H9 (cell line): ENCODE data around the gene PLEKHG5. TPM values are rescaled to one million over a fixed set of nuclear protein-coding genes. Genes with fewer than 3 reads are reported as not detected.

Experiments
- DNase-seq: peaks from one replicate; pipeline ENCODE4 v3.0.0-alpha.2; 2017
- H2AFZ ChIP-seq: one replicate; pipeline ENCODE4 v1.6.1; 2013; ENCODE audit warnings: mild to moderate bottlenecking, low read length, control low read depth, moderate library complexity
- H2AK5ac ChIP-seq: 2 replicates; pipeline ENCODE4 v1.6.1; 2013; ENCODE audit warnings: low read length, control low read depth, mixed read lengths; ENCODE audit not compliant: insufficient read length
- H2BK120ac ChIP-seq: one replicate; pipeline ENCODE4 v1.6.1; 2013; ENCODE audit warnings: low read depth, mild to moderate bottlenecking, low read length, control low read depth, inconsistent platforms; ENCODE audit not compliant: poor library complexity, severe bottlenecking
- H2BK12ac ChIP-seq: 2 replicates; pipeline ENCODE4 v1.6.1; 2013; ENCODE audit warnings: low read length, control low read depth, mixed read lengths, low read depth; ENCODE audit not compliant: insufficient read length
- H2BK15ac ChIP-seq: 2 replicates; pipeline ENCODE4 v1.6.1; 2013; ENCODE audit warnings: low read depth, low read length, control low read depth
- H2BK20ac ChIP-seq: one replicate; pipeline ENCODE4 v1.6.1; 2013; ENCODE audit warnings: low read depth, mild to moderate bottlenecking, low read length, control low read depth, inconsistent platforms; ENCODE audit not compliant: poor library complexity, severe bottlenecking
- H2BK5ac ChIP-seq: 2 replicates; pipeline ENCODE4 v1.6.1; 2013; ENCODE audit warnings: low read length, control low read depth, mixed read lengths; ENCODE audit not compliant: insufficient read length
- H3K14ac ChIP-seq: 2 replicates; pipeline ENCODE4 v1.6.1; 2013; ENCODE audit warnings: low read length, control low read depth; ENCODE audit not compliant: insufficient read depth
- H3K18ac ChIP-seq: 2 replicates; pipeline ENCODE4 v1.6.1; 2013; ENCODE audit warnings: low read depth, mild to moderate bottlenecking, mixed read lengths, low read length, control low read depth; ENCODE audit not compliant: insufficient read length
- H3K23ac ChIP-seq: 2 replicates; pipeline ENCODE4 v1.6.1; 2013; ENCODE audit warnings: low read length, control low read depth, mixed read lengths, low read depth; ENCODE audit not compliant: insufficient read length
- H3K23me2 ChIP-seq: 2 replicates; pipeline ENCODE4 v1.6.1; 2013; ENCODE audit warnings: low read depth, mild to moderate bottlenecking, mixed read lengths, low read length, control low read depth; ENCODE audit not compliant: insufficient read length, poor library complexity, severe bottlenecking
- H3K27ac ChIP-seq: 2 replicates; pipeline ENCODE4 v1.5.1; 2013; ENCODE audit warnings: low read length, control low read depth, mixed read lengths, low read depth; ENCODE audit not compliant: insufficient read length
- H3K27me3 ChIP-seq: 2 replicates; pipeline ENCODE4 v1.6.1; 2013; ENCODE audit warnings: low read length, control low read depth, inconsistent platforms; ENCODE audit not compliant: insufficient read depth
- H3K4ac ChIP-seq: 2 replicates; pipeline ENCODE4 v1.6.1; 2013; ENCODE audit warnings: low read depth, mild to moderate bottlenecking, control low read depth, inconsistent platforms, low read length, moderate library complexity
- H3K4me1 ChIP-seq: 2 replicates; pipeline ENCODE4 v1.6.1; 2013; ENCODE audit warnings: low read length, control low read depth, inconsistent platforms; ENCODE audit not compliant: insufficient read depth
- H3K4me2 ChIP-seq: 2 replicates; pipeline ENCODE4 v1.6.1; 2013; ENCODE audit warnings: low read length, control low read depth, mixed read lengths; ENCODE audit not compliant: insufficient read length, insufficient read depth
- H3K56ac ChIP-seq: 2 replicates; pipeline ENCODE4 v1.6.1; 2013; ENCODE audit warnings: low read depth, mild to moderate bottlenecking, mixed read lengths, low read length, control low read depth; ENCODE audit not compliant: insufficient read length
- H3K79me1 ChIP-seq: 2 replicates; pipeline ENCODE4 v1.6.1; 2013; ENCODE audit warnings: low read depth, mild to moderate bottlenecking, moderate library complexity, low read length, control low read depth, inconsistent platforms; ENCODE audit not compliant: insufficient read depth, poor library complexity, severe bottlenecking
- H3K79me2 ChIP-seq: 2 replicates; pipeline ENCODE4 v1.6.1; 2013; ENCODE audit warnings: low read length, control low read depth, inconsistent platforms; ENCODE audit not compliant: insufficient read depth
- H3K9ac ChIP-seq: 2 replicates; pipeline ENCODE4 v1.6.1; 2013; ENCODE audit warnings: low read length, control low read depth, mixed read lengths; ENCODE audit not compliant: insufficient read length; ENCODE audit errors: extremely low read depth
- H3K9me3 ChIP-seq: one replicate; pipeline ENCODE4 v1.6.1; 2013; ENCODE audit warnings: low read depth, low read length, inconsistent platforms; ENCODE audit not compliant: control insufficient read depth
- H3T11ph ChIP-seq: one replicate; pipeline ENCODE4 v1.6.1; 2013; ENCODE audit warnings: mild to moderate bottlenecking, low read length, control low read depth, inconsistent platforms
- H4K20me1 ChIP-seq: one replicate; pipeline ENCODE4 v1.6.1; 2013; ENCODE audit not compliant: control insufficient read depth, insufficient read length, insufficient read depth
- H4K5ac ChIP-seq: 2 replicates; pipeline ENCODE4 v1.6.1; 2013; ENCODE audit warnings: low read depth, mild to moderate bottlenecking, mixed read lengths, low read length, control low read depth; ENCODE audit not compliant: insufficient read length
- H4K8ac ChIP-seq: replicated peaks from 2 replicates; pipeline ENCODE4 v1.6.1; 2013; ENCODE audit warnings: low read length, control low read depth, mixed read lengths, low read depth; ENCODE audit not compliant: insufficient read length
- H4K91ac ChIP-seq: 2 replicates; pipeline ENCODE4 v1.6.1; 2013; ENCODE audit warnings: low read depth, mild to moderate bottlenecking, moderate library complexity, mixed read lengths, low read length, control low read depth; ENCODE audit not compliant: insufficient read length
- H3K27ac Mint-ChIP-seq, 3 experiments: 2 replicates in 2 of 3; 3 replicates in 1 of 3; pipeline ENCODE4 v1.8.0; 2020 to 2021; ENCODE audit warnings: mixed read lengths in 3 of 3, mild to moderate bottlenecking in 1 of 3, moderate library complexity in 1 of 3
- H3K27me3 Mint-ChIP-seq: 2 replicates; pipeline ENCODE4 v1.8.0; 2021; ENCODE audit warnings: low read depth, mild to moderate bottlenecking, moderate library complexity, mixed read lengths
- H3K36me3 Mint-ChIP-seq, 3 experiments: 2 replicates in 2 of 3; 3 replicates in 1 of 3; pipeline ENCODE4 v1.8.0; 2020 to 2021; ENCODE audit warnings: low read depth in 3 of 3, mixed read lengths in 3 of 3; ENCODE audit not compliant: insufficient read depth in 1 of 3
- H3K4me1 Mint-ChIP-seq, 2 experiments: 2 replicates each; pipeline ENCODE4 v1.8.0; 2020; ENCODE audit warnings: mixed read lengths in 2 of 2
- H3K4me3 Mint-ChIP-seq, 2 experiments: 2 replicates in 1 of 2; 3 replicates in 1 of 2; pipeline ENCODE4 v1.8.0; 2020 to 2021; ENCODE audit warnings: mild to moderate bottlenecking in 2 of 2, mixed read lengths in 2 of 2, moderate library complexity in 1 of 2
- H3K9me3 Mint-ChIP-seq, 2 experiments: 2 replicates in 1 of 2; 3 replicates in 1 of 2; pipeline ENCODE4 v1.8.0; 2020; ENCODE audit warnings: mild to moderate bottlenecking in 2 of 2, mixed read lengths in 2 of 2, moderate library complexity in 1 of 2
- CTCF ChIP-seq: fragments of 200-600 bp; sonication (generic); conservative IDR thresholded peaks from 3 replicates; pipeline ENCODE4 v1.8.0; 2021; ENCODE audit warnings: antibody characterized with exemption, mild to moderate bottlenecking
- WGBS: extraction: QIAGEN DNeasy Blood & Tissue Kit; methylation state at CpG from one replicate; pipeline ENCODE4 v1.1.7; 2013; ENCODE audit warnings: missing lambda C conversion rate, low lambda C conversion rate, mixed read lengths; ENCODE audit not compliant: insufficient read length; ENCODE audit errors: extremely low coverage; 5-methylcytosine and 5-hydroxymethylcytosine counted together
- total RNA-seq: library from RNA; stranded (reverse); gene quantifications from 2 replicates; pipeline ENCODE4 v1.2.1, GENCODE V29; 2021

The PLEKHG5 gene
- total RNA-seq, 1 experiment from 2014 or later: 22.3 TPM

GRCh38 chr1:6526316-6526715 is 34.8 kb upstream of the PLEKHG5 start:
- Histone ChIP-seq H3K79me1 (no peaks in the 10 kb centered on the region), H4K20me1 (no peaks in the 10 kb centered on the region), H3K23ac (no peak overlapping the region), H4K5ac (no peak overlapping the region), H3K79me2 (no peaks in the 10 kb centered on the region), H2AFZ (no peak overlapping the region), H3T11ph (no peak overlapping the region), H4K91ac (no peak overlapping the region), H3K27me3 (no peaks in the 10 kb centered on the region), H3K14ac (no peak overlapping the region), H3K56ac (no peak overlapping the region), H3K9me3 (no peaks in the 10 kb centered on the region), H2BK5ac (no peak overlapping the region), H3K4me2 (no peak overlapping the region), H2AK5ac (no peak overlapping the region), H3K9ac (no peak overlapping the region), H2BK120ac (no peak overlapping the region), H3K27ac (no peak overlapping the region), H2BK15ac (no peak overlapping the region), H4K8ac (no peak overlapping the region), H2BK12ac (no peak overlapping the region), H3K4me1 (no peaks in the 10 kb centered on the region), H2BK20ac (no peak overlapping the region), H3K4ac (no peak overlapping the region), H3K18ac (no peak overlapping the region), H3K23me2 (no peaks in the 10 kb centered on the region)
- H3K27me3 Mint-ChIP-seq: no peaks in the 10 kb centered on the region
- H3K27ac Mint-ChIP-seq: no peak overlapping the region
- peaks cover 5% of the 10 kb centered on the region in 2 experiments for H3K4me1 Mint-ChIP-seq
- TF ChIP-seq CTCF: no peak
- no CpG with 5 or more reads among the region's 11 CpGs for WGBS
- peaks cover 23 to 58% (median 50%) of the 10 kb centered on the region in 3 experiments; a peak in 6 of 7 replicates for H3K36me3 Mint-ChIP-seq
- no peaks in the 10 kb centered on the region for H3K9me3 Mint-ChIP-seq
- no peak overlapping the region for H3K4me3 Mint-ChIP-seq
- no peak for DNase-seq
